Adrenal gland (tissue), 19 donors: Measurements from ENCODE around the gene RNLS. TPM values are rescaled to one million over a fixed set of nuclear protein-coding genes. Genes with fewer than 3 reads are reported as not detected.

Experiments used
- DNase-seq, 7 donors: peaks; one replicate each; pipeline ENCODE4 v3.0.0-alpha.2; 2019 to 2020
- H3K27ac ChIP-seq, 5 donors: fragments of 200-600 bp; sonication (generic) in 4 of 5; 1 replicate in 3 of 5; 2 replicates in 2 of 5; pipeline versions ENCODE4 v1.5.1 to v1.8.0; 2016 to 2020; ENCODE audit warnings: mild to moderate bottlenecking in 1 of 5
- H3K27me3 ChIP-seq: fragments of 200-600 bp; 2 replicates; pipeline ENCODE4 v1.8.0; 2021
- H3K36me3 ChIP-seq, 2 donors: fragments of 200-600 bp; replicated peaks in 1 of 2; 1 replicate in 1 of 2; 2 replicates in 1 of 2; pipeline versions ENCODE4 v1.5.1 to v1.8.0; 2018 to 2022
- H3K4me1 ChIP-seq, 2 donors: fragments of 200-600 bp; replicated peaks in 1 of 2; 1 replicate in 1 of 2; 2 replicates in 1 of 2; pipeline versions ENCODE4 v1.5.1 to v1.8.0; 2018 to 2021
- H3K4me3 ChIP-seq, 4 donors: fragments of 200-600 bp; sonication (generic) in 3 of 4; one replicate each; pipeline ENCODE4 v1.5.1; 2016 to 2018
- H3K9me3 ChIP-seq, 3 donors: fragments of 200-600 bp; sonication (generic) in 1 of 3; replicated peaks in 1 of 3; 1 replicate in 2 of 3; 2 replicates in 1 of 3; pipeline versions ENCODE4 v1.5.1 to v1.8.0; 2016 to 2021
- POLR2A ChIP-seq, 2 donors: fragments of 450-650 bp; IDR thresholded peaks; one replicate each; pipeline ENCODE4 v1.6.1; 2017; ENCODE audit warnings: antibody characterized with exemption in 2 of 2, mild to moderate bottlenecking in 2 of 2, moderate library complexity in 1 of 2
- WGBS, 4 donors: extraction: QIAGEN DNeasy Blood & Tissue Kit in 2 of 4; methylation state at CpG; one replicate each; pipeline versions ENCODE4 v1.1.5 to v1.1.7; 2013 to 2017; 5-methylcytosine and 5-hydroxymethylcytosine counted together
- intact Hi-C, 2 donors: fragments of 100-400 bp; cut with DNase I; formaldehyde crosslinking; loops; one replicate each; pipeline versions ENCODE4 v1.14.1 to v1.15.0; 2022 to 2023
- long read RNA-seq, 10 donors: library from polyadenylated mRNA in 3 of 10; unstranded in 2 of 10; stranded (forward) in 1 of 10; transcript quantifications; one replicate each; pipeline ENCODE4 v2.0.0 and lab custom pipeline, GENCODE V29; 2021 to 2026
- polyA plus RNA-seq, 3 donors: library from polyadenylated mRNA; stranded (reverse); fragments of 200-250 nt in 2 of 3; fragments of 350-450 nt in 1 of 3; fragmentation: Illumina TruSeq in 1 of 3; extraction: RNeasy Lipid Tissue Mini Kit (QIAGEN cat#74804) in 1 of 3; gene quantifications; one replicate each; pipeline ENCODE4 v1.2.3, GENCODE V29; 2013 to 2014
- total RNA-seq, 9 donors: library from RNA; depleted of rRNA in 4 of 9; stranded (reverse); fragments of >200 nt in 4 of 9; fragments of 120-200 nt in 1 of 9; fragmentation: NEBNext Ultra II Directional in 1 of 9; extraction: Animal tissue kit (Norgen Biotek cat#: 25700) in 1 of 9; gene quantifications; one replicate each; pipeline versions ENCODE4 v1.1.0 to v1.2.4, GENCODE V29; 2013 to 2023
- TF ChIP-seq, protein P1 (sequence below), 6 experiments: fragments of 450-650 bp in 4 of 6; fragments of 200-600 bp in 2 of 6; sonication (generic) in 1 of 6; IDR thresholded peaks; 1 replicate in 5 of 6; 2 replicates in 1 of 6; pipeline versions ENCODE4 v1.5.1 to v1.8.0; 2016 to 2021; ENCODE audit warnings: antibody characterized with exemption in 6 of 6, mild to moderate bottlenecking in 2 of 6, moderate library complexity in 1 of 6
- donor health status: healthy with polysubstance abuse.
- donor health status: Bipolar disorder and iron deficiency.
- donor health status: DM: yes; HTN: yes; CAD: no.
- donor health status: DM: no; HTN: no; CAD: no.
- donor health status: DM: no; HTN: no; CAD: no.
- donor health status: DM: yes; HTN: yes; CAD: no.

RNLS gene
- total RNA-seq (10 to 100 TPM; 24.0 to 51.3 (median 28.6) TPM), polyA plus RNA-seq (10 to 100 TPM in 2 of 3 donors, 1 to 10 TPM in 1; 7.2 to 30.6 (median 10.8) TPM)
- long read RNA-seq, donor 1, partial matches to known transcripts: 21 of 21 reads
- long read RNA-seq, donor 1, other reads (novel, unspliced or antisense): 0 of 21 reads
- long read RNA-seq, donor 2, partial matches to known transcripts: 10 of 10 reads
- long read RNA-seq, donor 2, other reads (novel, unspliced or antisense): 0 of 10 reads
- long read RNA-seq, donor 3, partial matches to known transcripts: 10 of 14 reads
- long read RNA-seq, donor 3, other reads (novel, unspliced or antisense): 0 of 14 reads
- long read RNA-seq, donor 4, partial matches to known transcripts: 1 of 1 reads
- long read RNA-seq, donor 4, other reads (novel, unspliced or antisense): 0 of 1 reads
- long read RNA-seq, donor 5, partial matches to known transcripts: 1 of 2 reads
- long read RNA-seq, donor 5, other reads (novel, unspliced or antisense): 1 of 2 reads
- long read RNA-seq, donor 6, partial matches to known transcripts: 0 of 2 reads
- long read RNA-seq, donor 6, other reads (novel, unspliced or antisense): 2 of 2 reads
- long read RNA-seq, donor 7, partial matches to known transcripts: 5 of 6 reads
- long read RNA-seq, donor 7, other reads (novel, unspliced or antisense): 0 of 6 reads
- long read RNA-seq, donor 8, partial matches to known transcripts: 8 of 10 reads
- long read RNA-seq, donor 8, other reads (novel, unspliced or antisense): 0 of 10 reads
- long read RNA-seq, donor 9, partial matches to known transcripts: 11 of 11 reads
- long read RNA-seq, donor 9, other reads (novel, unspliced or antisense): 0 of 11 reads
- long read RNA-seq, donor 10, partial matches to known transcripts: 11 of 11 reads
- long read RNA-seq, donor 10, other reads (novel, unspliced or antisense): 0 of 11 reads

GRCh38 chr10:88582806-88583583 is at the start of gene RNLS:
Gene RNLS, minus strand, starts transcription at chr10:88583318.
- H3K27ac ChIP-seq: peak within 1 kb of the TSS; percentile 80 to 97 (median 95)
- no peaks in the 10 kb centered on the region for H3K36me3 ChIP-seq
- intact Hi-C loops: no loop called here
- TF ChIP-seq POLR2A (IDR thresholded peaks at IDR 0.05): peak; percentile 52 to 67
- TF ChIP-seq, protein P1, sequence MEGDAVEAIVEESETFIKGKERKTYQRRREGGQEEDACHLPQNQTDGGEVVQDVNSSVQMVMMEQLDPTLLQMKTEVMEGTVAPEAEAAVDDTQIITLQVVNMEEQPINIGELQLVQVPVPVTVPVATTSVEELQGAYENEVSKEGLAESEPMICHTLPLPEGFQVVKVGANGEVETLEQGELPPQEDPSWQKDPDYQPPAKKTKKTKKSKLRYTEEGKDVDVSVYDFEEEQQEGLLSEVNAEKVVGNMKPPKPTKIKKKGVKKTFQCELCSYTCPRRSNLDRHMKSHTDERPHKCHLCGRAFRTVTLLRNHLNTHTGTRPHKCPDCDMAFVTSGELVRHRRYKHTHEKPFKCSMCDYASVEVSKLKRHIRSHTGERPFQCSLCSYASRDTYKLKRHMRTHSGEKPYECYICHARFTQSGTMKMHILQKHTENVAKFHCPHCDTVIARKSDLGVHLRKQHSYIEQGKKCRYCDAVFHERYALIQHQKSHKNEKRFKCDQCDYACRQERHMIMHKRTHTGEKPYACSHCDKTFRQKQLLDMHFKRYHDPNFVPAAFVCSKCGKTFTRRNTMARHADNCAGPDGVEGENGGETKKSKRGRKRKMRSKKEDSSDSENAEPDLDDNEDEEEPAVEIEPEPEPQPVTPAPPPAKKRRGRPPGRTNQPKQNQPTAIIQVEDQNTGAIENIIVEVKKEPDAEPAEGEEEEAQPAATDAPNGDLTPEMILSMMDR (IDR thresholded peaks at IDR 0.05): peak; percentile 60 to 84 (median 80)
- peak; percentile 73 to 83 (median 75) for DNase-seq
- no peaks in the 10 kb centered on the region for H3K9me3 ChIP-seq
- H3K4me3 ChIP-seq: peak within 1 kb of the TSS; percentile 42 to 94 (median 78)
- WGBS, 4 donors: 1 to 3% (median 2%) methylated on average over 18 to 63 of the region's 63 CpGs
- H3K27me3 ChIP-seq: no peaks in the 10 kb centered on the region
- H3K4me1 ChIP-seq: peaks cover 4% of the 10 kb centered on the region in 2 donors

DNA sequence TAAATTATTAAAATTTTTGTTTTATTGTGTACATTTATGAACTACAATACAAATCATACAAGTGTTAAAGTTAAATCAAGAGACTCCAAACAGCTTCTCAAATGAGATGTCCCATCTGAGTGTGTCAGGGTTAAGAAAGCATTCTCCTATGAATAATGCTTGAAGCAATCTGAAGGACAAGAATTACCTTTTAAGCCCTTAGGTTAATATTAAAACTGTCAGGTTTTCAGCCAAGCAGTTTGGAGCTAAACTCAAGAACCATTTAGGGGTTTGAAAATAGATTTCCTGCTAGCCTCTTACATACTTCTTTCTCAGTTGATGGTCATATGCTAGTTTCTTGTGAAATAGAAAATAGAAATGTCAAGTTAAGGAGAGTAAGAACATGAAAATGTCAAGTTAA is 41.7 kb upstream of the RNLS start:
- DNase-seq: no peak
- Histone ChIP-seq H3K4me1 (no peaks in the 10 kb centered on the region), H3K27ac (no peak overlapping the region), H3K4me3 (no peak overlapping the region), H3K36me3 (no peaks in the 10 kb centered on the region), H3K9me3 (no peaks in the 10 kb centered on the region), H3K27me3 (no peaks in the 10 kb centered on the region)
- TF ChIP-seq, protein P1 (IDR thresholded peaks at IDR 0.05): no peak
- TF ChIP-seq POLR2A (IDR thresholded peaks at IDR 0.05): no peak
- intact Hi-C loops: no loop called here

GRCh38 chr10:88623835-88624234 is 40.7 kb upstream of the RNLS start:
- no peak for DNase-seq
- Histone ChIP-seq H3K4me3 (no peak overlapping the region), H3K36me3 (no peaks in the 10 kb centered on the region), H3K9me3 (no peaks in the 10 kb centered on the region), H3K27me3 (no peaks in the 10 kb centered on the region), H3K4me1 (no peaks in the 10 kb centered on the region), H3K27ac (no peak overlapping the region)
- intact Hi-C loops: no loop called here
- TF ChIP-seq, protein P1 (IDR thresholded peaks at IDR 0.05): no peak
- TF ChIP-seq POLR2A (IDR thresholded peaks at IDR 0.05): no peak
- 69 to 86% (median 79%) methylated on average over 2 of the region's 2 CpGs for WGBS, 4 donors
